HCT116 (cell line): ENCODE measurements around the gene TAS2R20.

ENCODE experiments used
- ATF3 ChIP-seq: IDR thresholded peaks from 2 replicates; pipeline ENCODE4 v1.6.1; 2012
- CEBPB ChIP-seq: IDR thresholded peaks from 2 replicates; pipeline ENCODE4 v1.6.1; 2012; ENCODE audit warnings: low read depth
- EGR1 ChIP-seq: IDR thresholded peaks from 2 replicates; pipeline ENCODE4 v1.6.1; 2012; ENCODE audit warnings: low read depth
- EZH2 ChIP-seq: fragments of 200-600 bp; sonication (generic); IDR thresholded peaks from 2 replicates; pipeline ENCODE4 v1.6.1; 2017; ENCODE audit warnings: antibody characterized with exemption, mixed run types
- EZH2phosphoT487 ChIP-seq: fragments of 200-600 bp; IDR thresholded peaks from 2 replicates; pipeline ENCODE4 v1.6.1; 2018; ENCODE audit warnings: antibody characterized with exemption, borderline replicate concordance
- JUND ChIP-seq: IDR thresholded peaks from 2 replicates; pipeline ENCODE4 v1.6.1; 2012
- MAX ChIP-seq: IDR thresholded peaks from 2 replicates; pipeline ENCODE4 v1.6.1; 2012
- POLR2A ChIP-seq: IDR thresholded peaks from 2 replicates; pipeline ENCODE4 v1.7.0; 2011; ENCODE audit warnings: borderline replicate concordance; ENCODE audit not compliant: insufficient read depth, insufficient read length; ENCODE audit errors: extremely low read depth
- POLR2AphosphoS5 ChIP-seq: IDR thresholded peaks from 2 replicates; pipeline ENCODE4 v1.6.1; 2011; ENCODE audit warnings: mild to moderate bottlenecking, low read depth, low read length, moderate library complexity
- SP1 ChIP-seq: IDR thresholded peaks from 2 replicates; pipeline ENCODE4 v1.6.1; 2012; ENCODE audit warnings: low read depth
- YY1 ChIP-seq: IDR thresholded peaks from 2 replicates; pipeline ENCODE4 v1.6.1; 2011; ENCODE audit warnings: low read length, low read depth, moderate library complexity, mild to moderate bottlenecking; ENCODE audit not compliant: insufficient replicate concordance; ENCODE audit errors: extremely low read depth
- ZNF274 ChIP-seq: fragments of 200-500 bp; sonication (Bioruptor generic); IDR thresholded peaks from 2 replicates; pipeline ENCODE4 v1.6.1; 2014; ENCODE audit warnings: mild to moderate bottlenecking, low read depth, low read length, inconsistent platforms
- TF ChIP-seq, protein P1 (sequence below), 3 experiments: fragments of 200-600 bp in 1 of 3; sonication (generic) in 1 of 3; IDR thresholded peaks in 2 of 3; conservative IDR thresholded peaks in 1 of 3; 2 replicates each; pipeline ENCODE4 v1.5.1; 2012 to 2017; ENCODE audit warnings: low read depth in 2 of 3, low read length in 2 of 3, antibody characterized with exemption in 1 of 3, borderline replicate concordance in 1 of 3, control low read depth in 1 of 3, mild to moderate bottlenecking in 1 of 3, mixed read lengths in 1 of 3, mixed run types in 1 of 3, moderate library complexity in 1 of 3; ENCODE audit not compliant: insufficient read depth in 1 of 3
- TF ChIP-seq, protein P2 (sequence below): IDR thresholded peaks from 2 replicates; pipeline ENCODE4 v1.6.1; 2011; ENCODE audit warnings: mild to moderate bottlenecking, low read length, moderate library complexity; ENCODE audit not compliant: insufficient replicate concordance; ENCODE audit errors: extremely low read depth

DNA sequence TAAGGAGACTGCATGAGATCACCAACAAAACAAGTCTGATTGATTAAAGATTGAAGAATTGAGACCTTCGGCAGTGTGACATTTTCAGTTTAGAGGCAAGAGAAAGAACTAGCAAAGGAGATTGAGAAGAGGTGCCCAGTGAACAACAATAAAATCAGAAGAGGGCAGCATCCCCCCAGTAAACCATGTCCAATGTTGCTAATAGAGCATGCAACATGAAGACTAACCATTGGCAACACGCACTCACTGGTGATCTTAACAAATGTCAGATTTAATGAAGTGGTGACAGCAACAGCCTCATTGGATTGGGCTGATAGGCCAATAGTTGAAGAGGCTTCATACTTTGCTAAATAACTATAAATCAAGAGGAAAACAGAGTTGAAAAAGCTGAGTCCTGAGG, 38.3 kb downstream of the TAS2R20 start:
- no peak for TF ChIP-seq CEBPB
- no peak for TF ChIP-seq POLR2A
- no peak for TF ChIP-seq SP1
- TF ChIP-seq, protein P1, sequence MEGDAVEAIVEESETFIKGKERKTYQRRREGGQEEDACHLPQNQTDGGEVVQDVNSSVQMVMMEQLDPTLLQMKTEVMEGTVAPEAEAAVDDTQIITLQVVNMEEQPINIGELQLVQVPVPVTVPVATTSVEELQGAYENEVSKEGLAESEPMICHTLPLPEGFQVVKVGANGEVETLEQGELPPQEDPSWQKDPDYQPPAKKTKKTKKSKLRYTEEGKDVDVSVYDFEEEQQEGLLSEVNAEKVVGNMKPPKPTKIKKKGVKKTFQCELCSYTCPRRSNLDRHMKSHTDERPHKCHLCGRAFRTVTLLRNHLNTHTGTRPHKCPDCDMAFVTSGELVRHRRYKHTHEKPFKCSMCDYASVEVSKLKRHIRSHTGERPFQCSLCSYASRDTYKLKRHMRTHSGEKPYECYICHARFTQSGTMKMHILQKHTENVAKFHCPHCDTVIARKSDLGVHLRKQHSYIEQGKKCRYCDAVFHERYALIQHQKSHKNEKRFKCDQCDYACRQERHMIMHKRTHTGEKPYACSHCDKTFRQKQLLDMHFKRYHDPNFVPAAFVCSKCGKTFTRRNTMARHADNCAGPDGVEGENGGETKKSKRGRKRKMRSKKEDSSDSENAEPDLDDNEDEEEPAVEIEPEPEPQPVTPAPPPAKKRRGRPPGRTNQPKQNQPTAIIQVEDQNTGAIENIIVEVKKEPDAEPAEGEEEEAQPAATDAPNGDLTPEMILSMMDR (IDR thresholded peaks at IDR 0.05 in 2 of 3, conservative IDR thresholded peaks at IDR 0.05 in 1 of 3; ENCODE audit: borderline replicate concordance in 1 of 3, insufficient read depth in 1 of 3, low read depth in 2 of 3, low read length in 2 of 3), result no peak
- TF ChIP-seq EZH2phosphoT487, result no peak
- TF ChIP-seq ATF3, result no peak
- no peak for TF ChIP-seq MAX
- no peak for TF ChIP-seq POLR2AphosphoS5
- no peak for TF ChIP-seq EGR1
- TF ChIP-seq ZNF274, result no peak
- no peak for TF ChIP-seq JUND
- TF ChIP-seq, protein P2, sequence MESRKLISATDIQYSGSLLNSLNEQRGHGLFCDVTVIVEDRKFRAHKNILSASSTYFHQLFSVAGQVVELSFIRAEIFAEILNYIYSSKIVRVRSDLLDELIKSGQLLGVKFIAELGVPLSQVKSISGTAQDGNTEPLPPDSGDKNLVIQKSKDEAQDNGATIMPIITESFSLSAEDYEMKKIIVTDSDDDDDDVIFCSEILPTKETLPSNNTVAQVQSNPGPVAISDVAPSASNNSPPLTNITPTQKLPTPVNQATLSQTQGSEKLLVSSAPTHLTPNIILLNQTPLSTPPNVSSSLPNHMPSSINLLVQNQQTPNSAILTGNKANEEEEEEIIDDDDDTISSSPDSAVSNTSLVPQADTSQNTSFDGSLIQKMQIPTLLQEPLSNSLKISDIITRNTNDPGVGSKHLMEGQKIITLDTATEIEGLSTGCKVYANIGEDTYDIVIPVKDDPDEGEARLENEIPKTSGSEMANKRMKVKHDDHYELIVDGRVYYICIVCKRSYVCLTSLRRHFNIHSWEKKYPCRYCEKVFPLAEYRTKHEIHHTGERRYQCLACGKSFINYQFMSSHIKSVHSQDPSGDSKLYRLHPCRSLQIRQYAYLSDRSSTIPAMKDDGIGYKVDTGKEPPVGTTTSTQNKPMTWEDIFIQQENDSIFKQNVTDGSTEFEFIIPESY, result no peak
- no peak for TF ChIP-seq EZH2
- TF ChIP-seq YY1, result no peak
